Subcutaneous abdominal adipose tissue (tissue), 5 donors: ENCODE measurements around the gene TAF9B.
"Not testable (repeated sequence)": the region's sequence is repeated elsewhere in the genome, so short reads cannot be mapped to it uniquely, and the experiment has no call there.

Source experiments
- H3K27ac ChIP-seq: one replicate; pipeline ENCODE4 v1.7.0; 2013; ENCODE audit warnings: low read depth, mild to moderate bottlenecking, inconsistent platforms, low read length, moderate library complexity
- H3K27me3 ChIP-seq, 5 donors: one replicate each; pipeline ENCODE4 v1.7.0; 2013; ENCODE audit warnings: low read length in 5 of 5, inconsistent platforms in 1 of 5; ENCODE audit not compliant: control insufficient read depth in 5 of 5, insufficient read depth in 4 of 5
- H3K36me3 ChIP-seq, 5 donors: one replicate each; pipeline ENCODE4 v1.7.0; 2013; ENCODE audit warnings: low read length in 5 of 5; ENCODE audit not compliant: control insufficient read depth in 5 of 5, insufficient read depth in 5 of 5
- H3K4me1 ChIP-seq, 5 donors: one replicate each; pipeline ENCODE4 v1.7.0; 2013; ENCODE audit warnings: low read length in 5 of 5, mild to moderate bottlenecking in 3 of 5, moderate library complexity in 1 of 5; ENCODE audit not compliant: control insufficient read depth in 5 of 5, insufficient read depth in 5 of 5
- H3K4me3 ChIP-seq, 5 donors: one replicate each; pipeline ENCODE4 v1.7.0; 2013; ENCODE audit warnings: low read length in 5 of 5, low read depth in 1 of 5
- H3K9ac ChIP-seq, 5 donors: one replicate each; pipeline ENCODE4 v1.7.0; 2013; ENCODE audit warnings: low read length in 5 of 5, mild to moderate bottlenecking in 4 of 5, moderate library complexity in 3 of 5
- H3K9me3 ChIP-seq, 5 donors: one replicate each; pipeline ENCODE4 v1.7.0; 2013; ENCODE audit warnings: low read length in 5 of 5; ENCODE audit not compliant: control insufficient read depth in 5 of 5
- donor health status: healthy.
- donor health status: healthy.
- donor health status: healthy.
- donor health status: healthy.
- donor health status: healthy.

Gene TAF9B, protein sequence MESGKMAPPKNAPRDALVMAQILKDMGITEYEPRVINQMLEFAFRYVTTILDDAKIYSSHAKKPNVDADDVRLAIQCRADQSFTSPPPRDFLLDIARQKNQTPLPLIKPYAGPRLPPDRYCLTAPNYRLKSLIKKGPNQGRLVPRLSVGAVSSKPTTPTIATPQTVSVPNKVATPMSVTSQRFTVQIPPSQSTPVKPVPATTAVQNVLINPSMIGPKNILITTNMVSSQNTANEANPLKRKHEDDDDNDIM

DNA sequence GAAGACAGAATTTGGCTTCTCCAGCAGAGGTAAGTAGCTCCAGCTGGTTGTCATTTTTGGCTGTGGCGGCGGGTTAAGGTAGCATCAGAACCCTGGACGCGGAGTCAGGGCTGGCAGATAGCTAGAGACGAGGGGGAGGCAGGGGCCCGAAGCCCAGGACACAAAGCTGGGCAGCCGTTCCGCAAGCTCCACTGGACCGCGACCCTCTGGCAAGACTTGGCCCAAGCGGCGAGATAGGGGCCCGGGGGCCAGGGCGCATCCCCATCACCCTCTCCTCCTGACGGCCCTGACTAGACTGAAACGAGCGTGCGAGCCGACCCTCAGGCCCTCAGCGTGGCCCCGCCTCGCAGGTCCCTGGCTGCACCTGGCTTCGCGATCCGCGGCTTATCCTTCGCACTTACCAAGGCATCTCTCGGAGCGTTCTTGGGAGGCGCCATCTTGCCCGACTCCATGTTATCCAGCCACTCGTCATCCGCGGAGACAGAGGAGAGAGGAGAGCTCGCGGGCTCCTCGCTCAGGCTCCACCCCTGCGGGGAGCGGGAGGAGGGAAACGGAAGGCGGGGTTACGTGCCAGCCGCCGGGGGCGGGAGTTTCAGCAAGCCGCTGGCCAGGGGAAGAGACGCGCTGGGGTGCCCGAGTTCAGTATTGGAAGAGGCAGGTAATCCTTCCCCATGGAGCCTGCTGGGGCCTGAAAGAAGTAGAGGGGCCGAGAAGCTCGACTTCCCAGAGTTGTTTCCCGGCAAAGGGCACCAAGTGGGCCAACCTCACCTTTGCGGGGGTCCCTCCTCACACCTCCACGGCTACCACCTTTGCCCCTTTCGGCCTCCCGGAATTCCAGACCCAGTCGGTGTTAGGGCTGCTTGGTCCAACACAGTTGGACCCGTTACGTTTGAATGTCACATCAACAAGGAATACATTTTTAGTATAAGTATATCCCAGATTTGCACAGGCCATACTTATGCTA is at the start of gene TAF9B:
Gene TAF9B (minus strand): TSS at position 491 of the 964 bp plus-strand sequence. CDS start 39 bp downstream, at position 452.
- H3K4me3 ChIP-seq = peak within 1 kb of the TSS; percentile 74 to 86 (median 76)

DNA sequence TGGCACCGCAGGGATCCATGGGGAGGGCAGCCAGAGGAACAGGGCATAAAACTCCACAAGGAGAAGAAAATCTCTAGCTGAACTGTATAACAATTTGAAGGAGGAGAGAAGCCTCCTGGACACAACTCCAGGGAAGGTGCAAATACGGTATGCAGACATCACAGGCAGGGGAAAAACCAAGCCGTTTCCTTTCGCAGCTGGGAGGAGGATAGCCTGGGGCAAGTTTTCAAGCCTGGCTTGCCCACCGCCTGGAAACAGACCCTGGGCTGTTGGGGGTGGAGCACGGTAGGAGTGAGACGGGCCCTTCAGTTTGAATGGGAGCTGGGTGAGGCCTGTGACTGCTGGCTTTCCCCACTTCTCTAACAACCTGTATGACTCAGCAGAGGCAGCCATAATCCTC is 43.4 kb upstream of the TAF9B start:
- no peak overlapping the region for H3K4me3 ChIP-seq
- H3K36me3 ChIP-seq = no peaks in the 10 kb centered on the region
- H3K9me3 ChIP-seq = no peaks in the 10 kb centered on the region
- no peak overlapping the region for H3K9ac ChIP-seq
- no peak overlapping the region for H3K27ac ChIP-seq
- peaks cover 0 to 2% (median 0%) of the 10 kb centered on the region in 5 donors for H3K27me3 ChIP-seq
- H3K4me1 ChIP-seq = no peaks in the 10 kb centered on the region

More for the DNA sequence above, at the start of gene TAF9B:
- H3K36me3 ChIP-seq = peaks cover 0 to 1% (median 0%) of the 10 kb centered on the region in 5 donors
- H3K4me1 ChIP-seq = peaks cover 0 to 3% (median 3%) of the 10 kb centered on the region in 5 donors
- peak within 1 kb of the TSS in 4 of 5 donors; percentile 56 to 74 (median 66) for H3K9ac ChIP-seq
- peak within 1 kb of the TSS; percentile 65 for H3K27ac ChIP-seq
- peaks cover 0 to 3% (median 0%) of the 10 kb centered on the region in 5 donors for H3K9me3 ChIP-seq
- H3K27me3 ChIP-seq = no peaks in the 10 kb centered on the region

DNA sequence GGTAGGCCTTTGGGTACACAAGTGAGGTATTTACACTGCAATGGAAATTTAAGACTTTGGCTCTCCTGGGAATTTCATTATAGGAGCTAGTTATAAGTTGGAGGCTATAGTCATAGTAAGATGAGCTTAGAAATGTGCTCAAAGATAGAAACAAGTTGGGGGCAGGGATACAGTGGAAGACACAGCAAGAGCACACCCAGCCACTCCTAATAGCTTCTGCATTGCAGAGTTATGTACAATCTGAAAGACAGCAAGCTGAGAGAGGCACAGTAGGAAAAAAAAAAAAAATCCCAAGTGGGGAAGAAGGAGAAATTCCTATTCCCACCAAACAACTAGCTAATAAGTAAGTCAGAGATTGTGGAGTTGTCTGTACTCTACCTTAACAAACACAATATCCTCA is 41.9 kb upstream of the TAF9B start:
- Histone ChIP-seq H3K27ac (no peak overlapping the region), H3K4me1 (no peaks in the 10 kb centered on the region), H3K36me3 (no peaks in the 10 kb centered on the region), H3K27me3 (peaks cover 0 to 2% (median 0%) of the 10 kb centered on the region in 5 donors), H3K4me3 (no peak overlapping the region), H3K9ac (no peak overlapping the region), H3K9me3 (no peaks in the 10 kb centered on the region)

DNA sequence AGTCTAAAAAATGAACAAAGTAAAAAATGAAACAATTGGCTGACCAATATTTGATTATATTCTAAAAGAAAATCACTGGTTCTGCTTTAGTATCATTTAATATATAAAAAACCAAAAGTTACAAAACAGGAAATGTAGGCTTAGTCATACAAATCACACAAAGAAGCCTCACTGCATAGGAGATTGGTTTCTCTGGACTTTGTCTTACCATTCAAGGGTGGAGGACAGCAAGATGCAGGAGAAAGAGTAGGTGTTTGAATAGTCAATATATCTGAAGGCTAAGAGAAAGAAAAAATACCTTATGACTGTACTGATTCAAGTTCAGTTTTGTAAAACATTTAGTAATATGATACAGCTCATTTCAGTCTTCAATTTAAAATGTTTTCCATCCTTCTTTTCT is 28.6 kb upstream of the TAF9B start:
- no peaks in the 10 kb centered on the region for H3K9me3 ChIP-seq
- H3K4me3 ChIP-seq = no peak overlapping the region
- H3K27ac ChIP-seq = no peak overlapping the region
- H3K36me3 ChIP-seq = no peaks in the 10 kb centered on the region
- no peaks in the 10 kb centered on the region for H3K4me1 ChIP-seq
- H3K9ac ChIP-seq = no peak overlapping the region
- peaks cover 0 to under 1% (median 0%) of the 10 kb centered on the region in 5 donors for H3K27me3 ChIP-seq

DNA sequence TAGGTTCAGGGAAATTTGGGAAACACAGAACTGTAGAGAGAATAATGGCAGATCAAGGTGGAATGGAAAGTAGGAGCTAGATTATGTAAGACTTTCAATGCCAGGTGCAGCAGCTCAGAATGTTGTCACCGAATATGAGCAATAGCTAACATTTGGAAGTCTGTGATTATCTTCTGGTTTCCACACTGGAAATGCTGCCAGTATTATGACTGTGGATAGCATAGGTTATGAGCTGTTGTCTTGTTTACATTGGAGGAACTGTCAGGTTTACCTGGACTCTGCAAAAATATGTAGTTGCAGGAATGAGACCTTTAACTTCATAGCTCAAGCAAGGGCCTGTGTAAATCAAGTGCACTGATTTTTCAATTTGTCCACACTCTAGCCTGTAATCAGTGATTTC is 26.0 kb upstream of the TAF9B start:
- Histone ChIP-seq H3K4me1 (no peaks in the 10 kb centered on the region), H3K9me3 (no peaks in the 10 kb centered on the region), H3K27ac (no peak overlapping the region), H3K27me3 (peaks cover 0 to 2% (median 0%) of the 10 kb centered on the region in 5 donors), H3K9ac (no peak overlapping the region), H3K4me3 (no peak overlapping the region), H3K36me3 (no peaks in the 10 kb centered on the region)

DNA sequence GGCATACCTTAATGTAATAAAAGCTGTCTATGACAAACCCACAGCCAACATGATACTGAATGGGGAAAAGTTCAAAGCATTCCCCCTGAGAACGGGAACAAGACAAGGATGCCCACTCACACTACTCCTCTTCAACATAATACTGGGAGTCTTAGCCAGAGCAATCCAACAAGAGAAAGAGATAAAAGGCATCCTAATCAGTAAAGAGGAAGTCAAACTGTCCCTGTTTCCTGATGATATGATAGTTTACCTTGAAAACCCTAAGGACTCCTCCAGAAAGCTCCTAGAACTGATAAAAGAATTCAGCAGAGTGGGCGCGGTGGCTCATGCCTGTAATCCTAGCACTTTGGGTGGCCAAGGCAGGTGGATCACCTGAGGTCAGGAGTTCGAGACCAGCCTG is 23.7 kb upstream of the TAF9B start:
- not testable (repeated sequence) for H3K9me3 ChIP-seq, H3K9ac ChIP-seq, H3K27ac ChIP-seq, H3K4me3 ChIP-seq, H3K36me3 ChIP-seq, H3K4me1 ChIP-seq
- peaks cover 0 to 11% (median 5%) of the 10 kb centered on the region in 5 donors for H3K27me3 ChIP-seq

DNA sequence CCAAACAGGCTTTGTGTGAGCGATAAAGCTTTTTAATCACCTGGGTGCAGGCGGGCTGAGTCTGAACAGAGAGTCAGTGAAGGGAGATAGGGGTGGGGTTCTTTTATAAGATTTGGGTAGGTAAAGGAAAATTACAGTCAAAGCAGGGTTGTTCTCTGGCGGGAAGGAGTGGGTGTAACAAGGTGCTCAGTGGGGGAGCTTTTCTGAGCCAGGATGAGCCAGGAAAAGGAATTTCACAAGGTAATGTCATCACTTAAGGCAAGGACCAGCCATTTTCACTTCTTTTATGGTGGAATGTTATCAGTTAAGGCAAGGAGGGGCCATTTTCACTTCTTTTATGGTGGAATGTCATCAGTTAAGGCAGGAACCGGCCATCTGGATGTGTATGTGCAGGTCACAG is 21.3 kb upstream of the TAF9B start:
- not testable (repeated sequence) for H3K9ac ChIP-seq, H3K9me3 ChIP-seq, H3K27ac ChIP-seq, H3K4me1 ChIP-seq, H3K4me3 ChIP-seq, H3K36me3 ChIP-seq
- H3K27me3 ChIP-seq = peaks cover 0 to 15% (median 8%) of the 10 kb centered on the region in 5 donors

DNA sequence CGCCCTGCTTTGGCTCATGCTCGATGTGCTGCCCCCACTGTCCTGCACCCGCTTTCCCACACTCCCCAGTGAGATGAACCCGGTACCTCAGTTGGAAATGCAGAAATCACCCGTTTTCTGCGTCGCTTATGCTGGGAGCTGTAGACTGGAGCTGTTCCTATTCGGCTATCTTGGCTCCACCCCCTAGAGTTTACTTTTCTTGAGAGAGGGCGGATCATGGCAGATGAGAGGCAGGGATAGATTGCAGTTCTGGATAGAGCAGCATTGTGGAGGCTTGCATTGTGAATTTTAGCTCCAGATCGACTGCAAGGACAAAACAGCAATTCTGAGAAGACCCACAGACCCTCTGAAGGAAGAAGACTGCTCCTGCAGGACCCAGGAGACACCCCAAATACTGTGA is 18.4 kb upstream of the TAF9B start:
- not testable (repeated sequence) for H3K4me3 ChIP-seq, H3K36me3 ChIP-seq, H3K9me3 ChIP-seq, H3K4me1 ChIP-seq, H3K27ac ChIP-seq, H3K9ac ChIP-seq
- peaks cover 0 to 13% (median 8%) of the 10 kb centered on the region in 5 donors for H3K27me3 ChIP-seq

DNA sequence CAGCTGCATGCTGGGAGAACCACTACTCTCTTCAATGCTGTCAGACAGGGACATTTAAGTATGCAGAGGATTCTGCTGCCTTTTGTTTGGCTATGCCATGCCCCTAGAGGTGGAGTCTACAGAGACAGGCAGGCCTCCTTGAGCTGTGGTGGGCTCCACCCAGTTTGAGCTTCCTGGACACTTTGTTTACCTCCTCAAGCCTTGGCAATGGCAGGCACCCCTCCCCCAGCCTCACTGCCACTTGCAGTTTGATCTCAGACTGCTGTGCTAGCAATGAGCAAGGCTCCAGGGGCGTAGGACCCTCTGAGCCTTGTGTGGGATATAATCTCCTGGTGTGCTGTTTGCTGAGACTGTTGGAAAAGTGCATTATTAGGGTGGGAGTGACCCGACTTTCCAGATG is 17.9 kb upstream of the TAF9B start:
- peaks cover 0 to 13% (median 8%) of the 10 kb centered on the region in 5 donors for H3K27me3 ChIP-seq
- H3K9me3 ChIP-seq, H3K27ac ChIP-seq, H3K4me1 ChIP-seq, H3K36me3 ChIP-seq, H3K4me3 ChIP-seq, H3K9ac ChIP-seq: not testable (repeated sequence)

DNA sequence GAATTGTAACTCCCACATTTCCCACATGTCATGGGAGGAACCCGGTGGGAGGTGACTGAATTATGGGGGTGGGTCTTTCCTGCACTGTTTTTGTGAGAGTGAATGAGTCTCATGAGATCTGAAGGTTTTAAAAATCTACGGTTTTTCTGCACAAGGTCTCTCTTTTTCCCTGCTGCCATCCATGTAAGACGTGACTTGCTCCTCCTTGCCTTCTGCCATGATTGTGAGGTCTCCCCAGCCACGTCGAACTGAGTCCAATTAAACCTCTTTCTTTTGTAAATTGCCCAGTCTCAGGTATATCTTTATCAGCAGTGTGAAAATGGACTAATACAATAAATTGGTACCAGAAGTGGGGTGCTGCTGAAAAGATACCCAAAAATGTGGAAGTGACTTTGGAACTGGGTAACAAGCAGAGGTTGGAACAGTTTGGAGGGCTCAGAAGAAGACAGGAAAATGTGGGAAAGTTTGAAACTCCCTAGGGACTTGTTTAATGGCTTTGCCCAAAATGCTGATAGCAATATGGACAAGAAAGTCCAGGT is 7.6 kb upstream of the TAF9B start:
- not testable (repeated sequence) for H3K4me3 ChIP-seq, H3K4me1 ChIP-seq, H3K9ac ChIP-seq, H3K27ac ChIP-seq, H3K36me3 ChIP-seq, H3K27me3 ChIP-seq
- H3K9me3 ChIP-seq = peaks cover 2 to 25% (median 23%) of the 10 kb centered on the region in 5 donors
